ENCODE data around the gene KIF5A.

KIF5A gene

GRCh38 chr12:57606399-57606798 lies 56.6 kb downstream of the KIF5A start:
- peaks cover 10% of the 10 kb centered on the region for H3K36me3 ChIP-seq (replicated peaks; ENCODE audit: low read depth, low read length)
- no peak for TF ChIP-seq EZH2phosphoT487 (IDR thresholded peaks at IDR 0.05; ENCODE audit: low read depth)
- TF ChIP-seq, protein P1, sequence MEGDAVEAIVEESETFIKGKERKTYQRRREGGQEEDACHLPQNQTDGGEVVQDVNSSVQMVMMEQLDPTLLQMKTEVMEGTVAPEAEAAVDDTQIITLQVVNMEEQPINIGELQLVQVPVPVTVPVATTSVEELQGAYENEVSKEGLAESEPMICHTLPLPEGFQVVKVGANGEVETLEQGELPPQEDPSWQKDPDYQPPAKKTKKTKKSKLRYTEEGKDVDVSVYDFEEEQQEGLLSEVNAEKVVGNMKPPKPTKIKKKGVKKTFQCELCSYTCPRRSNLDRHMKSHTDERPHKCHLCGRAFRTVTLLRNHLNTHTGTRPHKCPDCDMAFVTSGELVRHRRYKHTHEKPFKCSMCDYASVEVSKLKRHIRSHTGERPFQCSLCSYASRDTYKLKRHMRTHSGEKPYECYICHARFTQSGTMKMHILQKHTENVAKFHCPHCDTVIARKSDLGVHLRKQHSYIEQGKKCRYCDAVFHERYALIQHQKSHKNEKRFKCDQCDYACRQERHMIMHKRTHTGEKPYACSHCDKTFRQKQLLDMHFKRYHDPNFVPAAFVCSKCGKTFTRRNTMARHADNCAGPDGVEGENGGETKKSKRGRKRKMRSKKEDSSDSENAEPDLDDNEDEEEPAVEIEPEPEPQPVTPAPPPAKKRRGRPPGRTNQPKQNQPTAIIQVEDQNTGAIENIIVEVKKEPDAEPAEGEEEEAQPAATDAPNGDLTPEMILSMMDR (IDR thresholded peaks at IDR 0.05; ENCODE audit: low read depth, low read length) = no peak
- H3K9me3 ChIP-seq (ENCODE audit: insufficient read depth, low read length) = no peaks in the 10 kb centered on the region
- H2AFZ ChIP-seq (ENCODE audit: low read depth, low read length) = no peak overlapping the region
- H3K9ac ChIP-seq (ENCODE audit: low read length) = no peak overlapping the region
- H3K4me1 ChIP-seq (ENCODE audit: low read length) = peaks cover 18% of the 10 kb centered on the region
- H3K79me2 ChIP-seq (ENCODE audit: low read length) = peaks cover 11% of the 10 kb centered on the region
- H3K27ac ChIP-seq (ENCODE audit: low read length) = no peak overlapping the region
- no peak overlapping the region for H3K4me2 ChIP-seq (ENCODE audit: low read length)
- no peaks in the 10 kb centered on the region for H4K20me1 ChIP-seq (ENCODE audit: insufficient read depth, low read length)
- no peaks in the 10 kb centered on the region for H3K27me3 ChIP-seq (ENCODE audit: low read depth, low read length)
- H3K4me3 ChIP-seq (ENCODE audit: low read length) = no peak overlapping the region

DNA sequence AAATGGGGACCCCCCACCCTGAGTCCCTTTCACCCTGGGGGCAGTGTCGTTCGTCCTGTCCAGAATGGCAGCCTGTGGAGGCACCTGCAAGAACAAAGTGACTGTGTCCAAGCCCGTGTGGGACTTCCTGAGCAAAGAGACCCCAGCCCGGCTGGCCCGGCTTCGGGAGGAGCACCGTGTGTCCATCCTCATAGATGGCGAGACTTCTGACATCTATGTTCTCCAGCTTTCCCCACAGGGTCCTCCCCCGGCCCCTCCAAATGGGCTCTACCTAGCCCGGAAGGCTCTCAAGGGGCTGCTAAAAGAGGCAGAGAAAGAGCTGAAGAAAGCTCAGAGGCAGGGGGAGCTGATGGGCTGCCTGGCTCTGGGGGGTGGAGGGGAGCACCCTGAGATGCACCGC lies 57.0 kb downstream of the KIF5A start:
- TF ChIP-seq, protein P1 (IDR thresholded peaks at IDR 0.05; ENCODE audit: low read depth, low read length) = no peak
- TF ChIP-seq EZH2phosphoT487 (IDR thresholded peaks at IDR 0.05; ENCODE audit: low read depth) = no peak

GRCh38 chr12:57607958-57608663 lies 58.3 kb downstream of the KIF5A start:
- H3K4me1 ChIP-seq (ENCODE audit: low read length) = peaks cover 23% of the 10 kb centered on the region
- H3K4me2 ChIP-seq (ENCODE audit: low read length) = no peak overlapping the region
- H3K27me3 ChIP-seq (ENCODE audit: low read depth, low read length) = no peaks in the 10 kb centered on the region
- H3K4me3 ChIP-seq (ENCODE audit: low read length) = no peak overlapping the region
- no peak overlapping the region for H3K9ac ChIP-seq (ENCODE audit: low read length)
- H2AFZ ChIP-seq (ENCODE audit: low read depth, low read length) = no peak overlapping the region
- no peaks in the 10 kb centered on the region for H3K9me3 ChIP-seq (ENCODE audit: insufficient read depth, low read length)
- no peak overlapping the region for H3K27ac ChIP-seq (ENCODE audit: low read length)
- H3K36me3 ChIP-seq (replicated peaks; ENCODE audit: low read depth, low read length) = peaks cover 4% of the 10 kb centered on the region
- peaks cover 11% of the 10 kb centered on the region for H3K79me2 ChIP-seq (ENCODE audit: low read length)
- no peaks in the 10 kb centered on the region for H4K20me1 ChIP-seq (ENCODE audit: insufficient read depth, low read length)
- TF ChIP-seq EZH2phosphoT487 (IDR thresholded peaks at IDR 0.05; ENCODE audit: low read depth) = no peak

More for the DNA sequence above, 57.0 kb downstream of the KIF5A start:
- Histone ChIP-seq H3K36me3 (replicated peaks; ENCODE audit: low read depth, low read length) (peaks cover 10% of the 10 kb centered on the region), H3K79me2 (ENCODE audit: low read length) (peaks cover 11% of the 10 kb centered on the region), H3K27me3 (ENCODE audit: low read depth, low read length) (no peaks in the 10 kb centered on the region), H3K4me3 (ENCODE audit: low read length) (no peak overlapping the region), H3K4me1 (ENCODE audit: low read length) (peaks cover 19% of the 10 kb centered on the region), H3K27ac (ENCODE audit: low read length) (no peak overlapping the region), H3K4me2 (ENCODE audit: low read length) (no peak overlapping the region), H2AFZ (ENCODE audit: low read depth, low read length) (no peak overlapping the region), H4K20me1 (ENCODE audit: insufficient read depth, low read length) (no peaks in the 10 kb centered on the region), H3K9me3 (ENCODE audit: insufficient read depth, low read length) (no peaks in the 10 kb centered on the region), H3K9ac (ENCODE audit: low read length) (no peak overlapping the region)

- peaks cover 11% of the 10 kb centered on the region for H3K79me2 ChIP-seq (ENCODE audit: low read length)
- no peak overlapping the region for H2AFZ ChIP-seq (ENCODE audit: low read depth, low read length)
- no peak overlapping the region for H3K4me2 ChIP-seq (ENCODE audit: low read length)
- H3K4me1 ChIP-seq (ENCODE audit: low read length) = peaks cover 28% of the 10 kb centered on the region
- H3K27ac ChIP-seq (ENCODE audit: low read length) = no peak overlapping the region
- H3K36me3 ChIP-seq (replicated peaks; ENCODE audit: low read depth, low read length) = peaks cover 4% of the 10 kb centered on the region
- TF ChIP-seq, protein P1 (IDR thresholded peaks at IDR 0.05; ENCODE audit: low read depth, low read length) = no peak
- no peak for TF ChIP-seq EZH2phosphoT487 (IDR thresholded peaks at IDR 0.05; ENCODE audit: low read depth)
- H3K27me3 ChIP-seq (ENCODE audit: low read depth, low read length) = no peaks in the 10 kb centered on the region
- H3K9ac ChIP-seq (ENCODE audit: low read length) = no peak overlapping the region
- no peaks in the 10 kb centered on the region for H3K9me3 ChIP-seq (ENCODE audit: insufficient read depth, low read length)
- H3K4me3 ChIP-seq (ENCODE audit: low read length) = no peak overlapping the region
- H4K20me1 ChIP-seq (ENCODE audit: insufficient read depth, low read length) = no peaks in the 10 kb centered on the region
These were observed 59.4 kb downstream of the KIF5A start for GRCh38 chr12:57609101-57609780.

Data from OCI-LY3 (cell line).